HepG2 (cell line): ENCODE measurements around the gene CD248. TPM values are rescaled to one million over a fixed set of nuclear protein-coding genes. Genes with fewer than 3 reads are reported as not detected.

ENCODE experiments used
- ATM ChIP-seq: fragments of 450-650 bp; IDR thresholded peaks from 2 replicates; pipeline ENCODE4 v1.7.1; 2017; ENCODE audit warnings: mild to moderate bottlenecking, borderline replicate concordance
- BORCS8-MEF2B ChIP-seq: sonication (generic); formaldehyde crosslinking; IDR thresholded peaks from 2 replicates; pipeline ENCODE4 v1.8.0; 2022; ENCODE audit warnings: mild to moderate bottlenecking, missing genetic modification reagents
- CAMTA2 ChIP-seq: sonication (generic); formaldehyde crosslinking; IDR thresholded peaks from 2 replicates; pipeline ENCODE4 v1.4.0; 2020; ENCODE audit warnings: mild to moderate bottlenecking, missing genetic modification reagents, borderline replicate concordance
- ETV6 ChIP-seq: sonication (generic); formaldehyde crosslinking; conservative IDR thresholded peaks from 2 replicates; pipeline ENCODE4 v1.4.0; 2020; ENCODE audit warnings: missing genetic modification reagents
- HIVEP1 ChIP-seq: sonication (generic); formaldehyde crosslinking; IDR thresholded peaks from 2 replicates; pipeline ENCODE4 v1.4.0; 2020; ENCODE audit warnings: mild to moderate bottlenecking, missing genetic modification reagents
- HNRNPH1 ChIP-seq: fragments of 200-400 bp; formaldehyde crosslinking; optimal IDR thresholded peaks from 2 replicates; pipeline ENCODE3; 2017; ENCODE audit warnings: mild to moderate bottlenecking, low read depth, low read length
- KLF13 ChIP-seq: sonication (generic); formaldehyde crosslinking; IDR thresholded peaks from 2 replicates; pipeline ENCODE4 v1.4.0; 2020; ENCODE audit warnings: mild to moderate bottlenecking, missing genetic modification reagents
- MIER3 ChIP-seq: IDR thresholded peaks from 2 replicates; pipeline ENCODE4 v1.6.1; 2016; ENCODE audit warnings: missing compliant biosample characterization, borderline replicate concordance
- PITX1 ChIP-seq: sonication (generic); formaldehyde crosslinking; IDR thresholded peaks from 2 replicates; pipeline ENCODE4 v1.5.1; 2020; ENCODE audit warnings: mild to moderate bottlenecking, missing genetic modification reagents
- ZNF383 ChIP-seq: sonication (generic); formaldehyde crosslinking; IDR thresholded peaks from 2 replicates; pipeline ENCODE4 v1.4.0; 2020; ENCODE audit warnings: missing genetic modification reagents, mild to moderate bottlenecking, borderline replicate concordance
- ZNF792 ChIP-seq: IDR thresholded peaks from 2 replicates; pipeline ENCODE4 v1.6.1; 2016
- polyA plus RNA-seq, 8 experiments: library from polyadenylated mRNA; depleted of rRNA in 3 of 8; stranded (reverse) in 7 of 8; unstranded in 1 of 8; fragments of >200 nt; fragmentation: Illumina TruSeq in 4 of 8; extraction: Trizol in 4 of 8; gene quantifications; 2 replicates each; pipeline versions ENCODE4 v1.2.1 to v1.2.3, GENCODE V29; 2011 to 2016; ENCODE audit warnings: low read depth in 4 of 8, missing spikeins in 1 of 8, mixed read lengths in 1 of 8; ENCODE audit not compliant: insufficient read depth in 1 of 8
- total RNA-seq, 5 experiments: library from RNA; depleted of rRNA; stranded (reverse); fragments of >200 nt; fragmentation: Illumina TruSeq; extraction: Trizol; gene quantifications; 2 replicates each; pipeline ENCODE4 v1.2.3, GENCODE V29; 2016; ENCODE audit warnings: low read depth in 1 of 5
- TF ChIP-seq, protein P1 (sequence below): sonication (generic); formaldehyde crosslinking; IDR thresholded peaks from 2 replicates; pipeline ENCODE4 v1.4.0; 2020; ENCODE audit warnings: missing genetic modification reagents
- TF ChIP-seq, protein P2 (sequence below): sonication (generic); formaldehyde crosslinking; IDR thresholded peaks from 2 replicates; pipeline ENCODE4 v1.5.0; 2020; ENCODE audit warnings: mild to moderate bottlenecking, missing genetic modification reagents, borderline replicate concordance
- TF ChIP-seq, protein P3 (sequence below): sonication (generic); formaldehyde crosslinking; IDR thresholded peaks from 2 replicates; pipeline ENCODE4 v1.4.0; 2020; ENCODE audit warnings: missing genetic modification reagents
- TF ChIP-seq, protein P4 (sequence below): sonication (generic); IDR thresholded peaks from 2 replicates; pipeline ENCODE4 v1.6.1; 2016; ENCODE audit warnings: low read depth, borderline replicate concordance
- TF ChIP-seq, protein P5 (sequence below): fragments of 450-650 bp; IDR thresholded peaks from 2 replicates; pipeline ENCODE4 v1.6.1; 2016

CD248 gene
- total and polyA plus RNA-seq, 2 of the 13 experiments (the other 11 are each of a cell fraction or from before 2014, with no cell fraction given), result 0.25 to 0.35 TPM

DNA sequence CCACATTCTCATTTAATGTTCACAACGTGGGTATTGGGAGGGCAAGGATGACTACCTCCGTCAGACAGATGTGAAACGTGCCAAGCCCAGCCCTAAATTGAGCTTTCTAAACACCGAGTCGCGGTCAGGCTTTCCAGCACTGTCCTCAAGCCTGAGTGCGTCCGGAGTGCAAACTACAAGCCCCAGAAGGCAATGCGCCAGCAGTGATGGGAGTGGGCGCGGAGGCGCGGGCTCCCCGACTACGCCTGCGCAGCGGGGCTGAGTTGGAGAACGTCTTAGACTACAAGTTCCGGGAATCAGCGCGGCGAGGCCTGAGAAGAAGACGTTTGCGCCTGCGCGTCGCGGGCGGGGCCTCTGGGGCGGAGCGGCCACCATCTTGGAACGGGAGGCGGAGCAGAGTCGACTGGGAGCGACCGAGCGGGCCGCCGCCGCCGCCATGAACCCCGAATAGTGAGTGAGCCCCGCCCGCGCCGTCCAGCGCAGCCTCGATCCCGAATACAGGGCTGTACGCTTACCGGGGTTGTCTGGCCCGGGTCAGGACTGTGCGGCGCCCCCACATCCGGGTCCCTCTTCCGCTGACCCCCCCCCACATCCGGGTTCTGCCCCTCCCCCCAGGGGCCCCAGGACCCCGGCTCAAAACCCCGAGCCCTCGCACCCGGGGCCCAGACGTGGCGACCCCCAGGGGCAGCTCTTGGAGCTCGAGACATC lies 48.4 kb downstream of the CD248 start, which contains the start of gene RAB1B (continued):
- TF ChIP-seq, protein P1, sequence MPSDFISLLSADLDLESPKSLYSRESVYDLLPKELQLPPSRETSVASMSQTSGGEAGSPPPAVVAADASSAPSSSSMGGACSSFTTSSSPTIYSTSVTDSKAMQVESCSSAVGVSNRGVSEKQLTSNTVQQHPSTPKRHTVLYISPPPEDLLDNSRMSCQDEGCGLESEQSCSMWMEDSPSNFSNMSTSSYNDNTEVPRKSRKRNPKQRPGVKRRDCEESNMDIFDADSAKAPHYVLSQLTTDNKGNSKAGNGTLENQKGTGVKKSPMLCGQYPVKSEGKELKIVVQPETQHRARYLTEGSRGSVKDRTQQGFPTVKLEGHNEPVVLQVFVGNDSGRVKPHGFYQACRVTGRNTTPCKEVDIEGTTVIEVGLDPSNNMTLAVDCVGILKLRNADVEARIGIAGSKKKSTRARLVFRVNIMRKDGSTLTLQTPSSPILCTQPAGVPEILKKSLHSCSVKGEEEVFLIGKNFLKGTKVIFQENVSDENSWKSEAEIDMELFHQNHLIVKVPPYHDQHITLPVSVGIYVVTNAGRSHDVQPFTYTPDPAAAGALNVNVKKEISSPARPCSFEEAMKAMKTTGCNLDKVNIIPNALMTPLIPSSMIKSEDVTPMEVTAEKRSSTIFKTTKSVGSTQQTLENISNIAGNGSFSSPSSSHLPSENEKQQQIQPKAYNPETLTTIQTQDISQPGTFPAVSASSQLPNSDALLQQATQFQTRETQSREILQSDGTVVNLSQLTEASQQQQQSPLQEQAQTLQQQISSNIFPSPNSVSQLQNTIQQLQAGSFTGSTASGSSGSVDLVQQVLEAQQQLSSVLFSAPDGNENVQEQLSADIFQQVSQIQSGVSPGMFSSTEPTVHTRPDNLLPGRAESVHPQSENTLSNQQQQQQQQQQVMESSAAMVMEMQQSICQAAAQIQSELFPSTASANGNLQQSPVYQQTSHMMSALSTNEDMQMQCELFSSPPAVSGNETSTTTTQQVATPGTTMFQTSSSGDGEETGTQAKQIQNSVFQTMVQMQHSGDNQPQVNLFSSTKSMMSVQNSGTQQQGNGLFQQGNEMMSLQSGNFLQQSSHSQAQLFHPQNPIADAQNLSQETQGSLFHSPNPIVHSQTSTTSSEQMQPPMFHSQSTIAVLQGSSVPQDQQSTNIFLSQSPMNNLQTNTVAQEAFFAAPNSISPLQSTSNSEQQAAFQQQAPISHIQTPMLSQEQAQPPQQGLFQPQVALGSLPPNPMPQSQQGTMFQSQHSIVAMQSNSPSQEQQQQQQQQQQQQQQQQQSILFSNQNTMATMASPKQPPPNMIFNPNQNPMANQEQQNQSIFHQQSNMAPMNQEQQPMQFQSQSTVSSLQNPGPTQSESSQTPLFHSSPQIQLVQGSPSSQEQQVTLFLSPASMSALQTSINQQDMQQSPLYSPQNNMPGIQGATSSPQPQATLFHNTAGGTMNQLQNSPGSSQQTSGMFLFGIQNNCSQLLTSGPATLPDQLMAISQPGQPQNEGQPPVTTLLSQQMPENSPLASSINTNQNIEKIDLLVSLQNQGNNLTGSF, result no peak
- TF ChIP-seq PITX1 (CRISPR knock-in tag) (no peak), ZNF792 (CRISPR knock-in tag) (no peak), HNRNPH1 (no peak), ETV6 (CRISPR knock-in tag) (no peak; the same call in 1 of the 2 replicates), ATM (no peak), ZNF383 (no peak), CAMTA2 (CRISPR knock-in tag) (no peak), MIER3 (CRISPR knock-in tag) (no peak), BORCS8-MEF2B (CRISPR knock-in tag) (0 out of 2 replicates have a peak, but pooled peaks have one; percentile 2), KLF13 (no peak), HIVEP1 (CRISPR knock-in tag) (no peak)
- TF ChIP-seq, protein P2, sequence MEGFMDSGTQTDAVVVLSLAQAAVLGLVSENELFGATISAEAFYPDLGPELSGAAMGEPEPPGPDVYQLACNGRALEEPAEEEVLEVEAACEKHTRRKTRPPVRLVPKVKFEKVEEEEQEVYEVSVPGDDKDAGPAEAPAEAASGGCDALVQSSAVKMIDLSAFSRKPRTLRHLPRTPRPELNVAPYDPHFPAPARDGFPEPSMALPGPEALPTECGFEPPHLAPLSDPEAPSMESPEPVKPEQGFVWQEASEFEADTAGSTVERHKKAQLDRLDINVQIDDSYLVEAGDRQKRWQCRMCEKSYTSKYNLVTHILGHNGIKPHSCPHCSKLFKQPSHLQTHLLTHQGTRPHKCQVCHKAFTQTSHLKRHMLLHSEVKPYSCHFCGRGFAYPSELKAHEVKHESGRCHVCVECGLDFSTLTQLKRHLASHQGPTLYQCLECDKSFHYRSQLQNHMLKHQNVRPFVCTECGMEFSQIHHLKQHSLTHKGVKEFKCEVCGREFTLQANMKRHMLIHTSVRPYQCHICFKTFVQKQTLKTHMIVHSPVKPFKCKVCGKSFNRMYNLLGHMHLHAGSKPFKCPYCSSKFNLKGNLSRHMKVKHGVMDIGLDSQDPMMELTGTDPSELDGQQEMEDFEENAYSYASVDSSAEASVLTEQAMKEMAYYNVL, result no peak
- TF ChIP-seq, protein P3, sequence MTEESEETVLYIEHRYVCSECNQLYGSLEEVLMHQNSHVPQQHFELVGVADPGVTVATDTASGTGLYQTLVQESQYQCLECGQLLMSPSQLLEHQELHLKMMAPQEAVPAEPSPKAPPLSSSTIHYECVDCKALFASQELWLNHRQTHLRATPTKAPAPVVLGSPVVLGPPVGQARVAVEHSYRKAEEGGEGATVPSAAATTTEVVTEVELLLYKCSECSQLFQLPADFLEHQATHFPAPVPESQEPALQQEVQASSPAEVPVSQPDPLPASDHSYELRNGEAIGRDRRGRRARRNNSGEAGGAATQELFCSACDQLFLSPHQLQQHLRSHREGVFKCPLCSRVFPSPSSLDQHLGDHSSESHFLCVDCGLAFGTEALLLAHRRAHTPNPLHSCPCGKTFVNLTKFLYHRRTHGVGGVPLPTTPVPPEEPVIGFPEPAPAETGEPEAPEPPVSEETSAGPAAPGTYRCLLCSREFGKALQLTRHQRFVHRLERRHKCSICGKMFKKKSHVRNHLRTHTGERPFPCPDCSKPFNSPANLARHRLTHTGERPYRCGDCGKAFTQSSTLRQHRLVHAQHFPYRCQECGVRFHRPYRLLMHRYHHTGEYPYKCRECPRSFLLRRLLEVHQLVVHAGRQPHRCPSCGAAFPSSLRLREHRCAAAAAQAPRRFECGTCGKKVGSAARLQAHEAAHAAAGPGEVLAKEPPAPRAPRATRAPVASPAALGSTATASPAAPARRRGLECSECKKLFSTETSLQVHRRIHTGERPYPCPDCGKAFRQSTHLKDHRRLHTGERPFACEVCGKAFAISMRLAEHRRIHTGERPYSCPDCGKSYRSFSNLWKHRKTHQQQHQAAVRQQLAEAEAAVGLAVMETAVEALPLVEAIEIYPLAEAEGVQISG (CRISPR knock-in tag), result peak; percentile 62; the same call in 1 of the 2 replicates
- TF ChIP-seq, protein P4, sequence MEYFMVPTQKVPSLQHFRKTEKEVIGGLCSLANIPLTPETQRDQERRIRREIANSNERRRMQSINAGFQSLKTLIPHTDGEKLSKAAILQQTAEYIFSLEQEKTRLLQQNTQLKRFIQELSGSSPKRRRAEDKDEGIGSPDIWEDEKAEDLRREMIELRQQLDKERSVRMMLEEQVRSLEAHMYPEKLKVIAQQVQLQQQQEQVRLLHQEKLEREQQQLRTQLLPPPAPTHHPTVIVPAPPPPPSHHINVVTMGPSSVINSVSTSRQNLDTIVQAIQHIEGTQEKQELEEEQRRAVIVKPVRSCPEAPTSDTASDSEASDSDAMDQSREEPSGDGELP, result no peak; the same call in 1 of the 2 replicates
- TF ChIP-seq, protein P5, sequence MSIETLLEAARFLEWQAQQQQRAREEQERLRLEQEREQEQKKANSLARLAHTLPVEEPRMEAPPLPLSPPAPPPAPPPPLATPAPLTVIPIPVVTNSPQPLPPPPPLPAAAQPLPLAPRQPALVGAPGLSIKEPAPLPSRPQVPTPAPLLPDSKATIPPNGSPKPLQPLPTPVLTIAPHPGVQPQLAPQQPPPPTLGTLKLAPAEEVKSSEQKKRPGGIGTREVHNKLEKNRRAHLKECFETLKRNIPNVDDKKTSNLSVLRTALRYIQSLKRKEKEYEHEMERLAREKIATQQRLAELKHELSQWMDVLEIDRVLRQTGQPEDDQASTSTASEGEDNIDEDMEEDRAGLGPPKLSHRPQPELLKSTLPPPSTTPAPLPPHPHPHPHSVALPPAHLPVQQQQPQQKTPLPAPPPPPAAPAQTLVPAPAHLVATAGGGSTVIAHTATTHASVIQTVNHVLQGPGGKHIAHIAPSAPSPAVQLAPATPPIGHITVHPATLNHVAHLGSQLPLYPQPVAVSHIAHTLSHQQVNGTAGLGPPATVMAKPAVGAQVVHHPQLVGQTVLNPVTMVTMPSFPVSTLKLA, result no peak
